ENCODE measurements around the gene ADGRA1.

GRCh38 chr10:133059571-133059970 is 28.2 kb upstream of the ADGRA1 start:
- TF ChIP-seq CTCF (IDR thresholded peaks at IDR 0.05) (no peak), POLR2A (IDR thresholded peaks at IDR 0.05) (no peak), EP300 (IDR thresholded peaks at IDR 0.05) (no peak)
